HG03103 (cell line): ENCODE results near the gene WFDC10B.
"Not testable (repeated sequence)": the region's sequence is repeated elsewhere in the genome, so short reads cannot be mapped to it uniquely, and the experiment has no call there.

ENCODE experiments used
- ATAC-seq: cut with Tn5 transposase; IDR thresholded peaks from one replicate; pipeline ENCODE4 v1.9.1; 2021; ENCODE audit warnings: low read depth; ENCODE audit not compliant: unreplicated experiment

WFDC10B gene

DNA sequence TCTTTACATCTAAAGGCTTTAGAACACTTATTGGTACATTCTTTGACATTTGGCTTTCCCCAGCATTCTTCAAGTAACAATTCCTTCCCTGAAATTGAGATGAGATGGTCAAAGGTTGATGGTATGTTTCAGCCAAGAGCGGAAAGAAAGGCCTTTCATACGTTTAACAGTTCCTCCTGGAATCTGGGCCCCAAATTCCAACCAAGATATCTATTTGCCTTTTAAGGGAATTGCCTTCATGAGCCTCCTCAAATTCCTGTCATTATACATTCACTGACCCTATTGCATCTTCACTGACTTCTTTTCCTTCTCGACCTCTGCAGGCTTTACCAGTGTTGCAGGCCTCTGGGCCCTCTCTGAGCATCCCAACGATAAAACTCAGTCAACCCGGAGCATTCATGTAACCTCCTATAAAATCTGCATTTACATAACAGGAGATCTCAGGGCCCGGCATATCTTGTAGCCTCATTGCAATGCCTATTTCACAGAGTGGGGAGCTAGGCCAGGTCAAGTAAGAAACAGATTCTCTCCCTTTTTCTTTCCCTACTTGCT, 55.4 kb downstream of the WFDC10B start:
- no peak for ATAC-seq

DNA sequence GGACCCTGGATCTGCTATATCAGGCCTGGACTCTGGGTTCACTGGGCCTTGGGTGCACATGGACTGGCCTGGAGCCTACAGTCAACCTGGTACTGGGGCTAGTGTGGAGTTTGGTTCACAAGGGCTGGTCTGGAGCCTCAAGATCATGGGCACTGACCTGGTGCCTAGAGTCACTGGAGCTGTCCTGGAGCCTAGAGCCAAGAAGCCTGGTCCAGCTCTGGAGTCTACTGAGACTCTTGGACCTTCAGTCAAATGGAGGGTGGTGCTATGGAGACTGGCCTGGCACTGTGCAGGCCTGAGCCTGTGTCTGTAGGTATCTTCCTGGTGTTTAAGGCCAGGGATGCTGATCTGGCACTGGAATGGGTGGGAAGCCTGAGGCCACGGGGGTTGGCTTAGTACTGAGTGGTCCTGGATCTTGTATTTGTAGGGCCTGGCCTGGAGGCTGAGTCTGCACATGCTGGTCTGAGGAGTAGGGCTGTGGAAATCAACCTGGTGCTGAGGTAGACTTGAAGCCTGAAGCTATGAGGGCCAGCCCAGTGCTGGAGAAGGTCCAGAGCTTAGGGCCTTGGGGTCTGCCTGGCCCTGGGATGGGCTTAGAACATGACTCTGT, 57.3 kb downstream of the WFDC10B start:
- ATAC-seq, result no peak

DNA sequence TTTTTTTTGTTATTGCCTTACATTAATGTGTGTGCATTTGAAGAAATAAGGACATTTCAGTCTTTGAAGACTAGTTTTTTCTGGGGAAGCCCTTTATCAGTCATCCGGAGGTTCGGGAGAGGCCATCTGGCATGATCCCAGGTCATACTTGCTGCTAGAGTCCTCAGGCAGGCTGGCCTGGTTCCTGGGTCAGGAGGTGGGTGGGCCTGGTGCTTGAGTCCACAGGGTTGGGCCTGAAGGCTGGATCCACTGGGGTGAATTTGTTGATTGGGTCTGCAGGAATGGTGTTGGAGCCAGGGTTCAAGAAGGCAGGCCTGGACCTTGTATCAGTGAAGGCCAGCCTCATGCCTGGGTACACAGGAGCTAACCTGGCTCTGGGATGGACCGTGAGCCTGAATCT, 57.9 kb downstream of the WFDC10B start:
- ATAC-seq, result no peak

DNA sequence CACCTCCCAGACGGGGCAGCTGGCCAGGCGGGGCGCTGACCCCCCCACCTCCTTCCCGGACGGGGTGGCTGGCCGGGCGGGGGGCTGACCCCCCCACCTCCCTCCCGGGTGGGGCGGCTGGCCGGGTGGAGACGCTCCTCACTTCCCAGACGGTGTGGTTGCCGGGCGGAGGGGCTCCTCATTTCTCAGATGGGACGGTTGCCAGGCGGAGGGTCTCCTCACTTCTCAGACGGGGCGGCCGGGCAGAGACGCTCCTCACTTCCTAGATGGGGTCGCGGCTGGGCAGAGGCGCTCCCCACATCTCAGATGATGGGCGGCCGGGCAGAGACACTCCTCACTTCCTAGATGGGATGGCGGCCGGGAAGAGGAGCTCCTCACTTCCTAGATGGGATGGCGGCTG, 59.0 kb downstream of the WFDC10B start:
- ATAC-seq, result not testable (repeated sequence)

DNA sequence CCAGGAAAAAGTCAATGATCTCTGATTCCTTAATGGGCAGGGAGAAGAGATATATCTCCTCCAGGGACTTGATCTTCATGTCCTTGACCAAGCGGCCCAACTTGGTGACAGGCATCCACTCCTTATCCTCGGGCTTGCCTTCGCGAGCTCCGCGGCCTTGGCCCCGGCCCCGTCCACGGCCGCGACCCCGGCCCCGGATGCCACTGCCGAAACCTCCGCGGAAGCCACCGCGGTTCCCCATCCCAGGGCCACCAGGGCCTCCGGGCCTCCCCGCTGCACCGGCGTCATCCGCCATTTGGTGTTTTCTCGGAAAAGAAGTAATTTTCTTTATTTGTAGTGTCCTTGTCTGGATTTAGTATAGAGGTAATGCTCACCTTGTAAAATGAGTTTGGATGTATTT, 63.7 kb downstream of the WFDC10B start:
- not testable (repeated sequence) for ATAC-seq

DNA sequence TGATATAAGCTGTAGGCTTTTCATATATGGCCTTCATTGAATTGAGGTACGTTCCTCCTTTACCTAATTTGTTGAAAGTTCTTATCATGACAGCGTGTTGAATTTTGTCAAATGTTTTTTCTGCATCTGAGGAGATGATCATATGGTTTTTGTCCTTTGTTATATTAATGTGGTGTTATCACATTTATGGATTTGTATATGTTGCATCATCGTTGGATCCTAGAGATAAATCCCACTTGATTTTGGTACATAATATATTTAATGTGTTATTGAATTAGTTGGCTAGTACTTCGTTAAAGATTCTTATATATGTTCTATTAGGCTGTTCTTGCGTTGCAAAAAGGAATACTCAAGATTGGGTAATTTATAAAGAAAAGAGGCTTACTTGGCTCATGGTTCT, 65.1 kb downstream of the WFDC10B start:
- no peak for ATAC-seq

DNA sequence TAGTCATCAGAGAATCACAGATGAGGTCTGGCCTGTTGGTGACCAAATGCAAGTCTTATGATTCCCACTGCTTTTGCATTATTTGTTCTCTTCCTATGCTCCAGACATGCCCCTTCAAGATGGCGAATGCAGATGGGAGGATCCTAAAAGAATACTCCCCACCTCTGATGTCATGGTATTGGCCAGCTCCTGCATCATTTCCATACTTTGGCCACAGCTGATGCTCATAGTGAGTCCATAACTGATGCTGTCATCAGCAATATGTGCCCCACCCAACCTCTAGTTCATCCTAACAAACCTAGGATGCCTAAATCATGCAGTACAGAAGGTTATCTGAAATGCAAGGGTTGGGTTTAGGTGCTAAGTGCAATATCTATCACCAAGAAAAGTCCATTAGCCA, 68.3 kb downstream of the WFDC10B start:
- ATAC-seq, result no peak
